Measurements from ENCODE around the gene NSMCE3. TPM values are rescaled to one million over a fixed set of nuclear protein-coding genes. Genes with fewer than 3 reads are reported as not detected.

The NSMCE3 gene
- 10 to 100 TPM; 10.7 to 12.2 (median 11.3) TPM for total RNA-seq (2021; fragmentation: NEBNext Ultra II Directional; extraction: Animal tissue kit (Norgen Biotek cat#: 25700))
- long read RNA-seq, full-length matches to known transcripts: 7 of 7 reads
- long read RNA-seq, partial matches to known transcripts: 0 of 7 reads
- long read RNA-seq, other reads (novel, unspliced or antisense): 0 of 7 reads

- peak within 1 kb of the TSS; percentile 99 for H3K4me3 Mint-ChIP-seq
- peak within 1 kb of the TSS; percentile 95 for H3K27ac Mint-ChIP-seq
- H3K27me3 Mint-ChIP-seq (ENCODE audit: insufficient read depth): no peaks in the 10 kb centered on the region; the same call in 1 of the 2 replicates
- peaks cover 65% of the 10 kb centered on the region for H3K4me1 Mint-ChIP-seq (ENCODE audit: low read depth)
- peak; percentile 81 for DNase-seq
- H3K9me3 Mint-ChIP-seq: no peaks in the 10 kb centered on the region
- H3K36me3 Mint-ChIP-seq (ENCODE audit: low read depth): peaks cover 9% of the 10 kb centered on the region
- no peak for TF ChIP-seq CTCF (IDR thresholded peaks at IDR 0.05)
Measured at GRCh38 chr15:29269485-29270168, at the start of gene NSMCE3. Gene NSMCE3 (minus strand): TSS chr15:29269822. CDS start chr15:29269705, 117 bp downstream.

- Mint-ChIP-seq H3K36me3 (ENCODE audit: low read depth) (no peaks in the 10 kb centered on the region), H3K27ac (no peak overlapping the region), H3K9me3 (0 out of 2 replicates have a peak, but pooled peaks cover 4% of the 10 kb centered on the region), H3K27me3 (ENCODE audit: insufficient read depth) (no peaks in the 10 kb centered on the region; the same call in 1 of the 2 replicates), H3K4me3 (no peak overlapping the region), H3K4me1 (ENCODE audit: low read depth) (peaks cover 16% of the 10 kb centered on the region)
- DNase-seq: no peak
- TF ChIP-seq CTCF (IDR thresholded peaks at IDR 0.05): no peak
Measured at GRCh38 chr15:29316422-29316821, 46.8 kb upstream of the NSMCE3 start.

DNA sequence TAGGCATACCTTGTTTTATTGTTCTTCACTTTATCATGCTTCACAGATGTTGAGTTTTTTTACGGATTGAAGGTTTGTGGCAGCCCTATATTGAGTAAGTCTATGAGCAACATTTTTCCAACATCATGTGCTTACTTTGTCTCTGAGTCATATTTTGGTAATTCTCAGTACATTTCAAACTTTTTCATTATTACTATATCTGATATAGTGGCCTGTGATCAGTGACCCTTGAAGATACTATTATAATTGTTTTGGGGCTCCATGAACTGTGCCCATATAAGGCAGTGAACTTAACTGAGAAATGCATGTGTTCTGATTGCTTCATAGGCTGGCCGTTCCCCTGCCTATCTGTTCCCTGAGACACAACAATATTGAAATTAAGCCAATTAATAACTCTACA lies 42.8 kb upstream of the NSMCE3 start:
- Mint-ChIP-seq H3K27me3 (ENCODE audit: insufficient read depth) (no peaks in the 10 kb centered on the region; the same call in 1 of the 2 replicates), H3K4me1 (ENCODE audit: low read depth) (peaks cover 26% of the 10 kb centered on the region), H3K27ac (no peak overlapping the region), H3K4me3 (no peak overlapping the region), H3K9me3 (no peaks in the 10 kb centered on the region), H3K36me3 (ENCODE audit: low read depth) (no peaks in the 10 kb centered on the region)
- TF ChIP-seq CTCF (IDR thresholded peaks at IDR 0.05): no peak
- DNase-seq: peak; percentile 51

- Mint-ChIP-seq H3K9me3 (no peaks in the 10 kb centered on the region), H3K27me3 (ENCODE audit: insufficient read depth) (no peaks in the 10 kb centered on the region; the same call in 1 of the 2 replicates), H3K27ac (peak overlapping the region; percentile 58; the same call in 1 of the 2 replicates), H3K36me3 (ENCODE audit: low read depth) (no peaks in the 10 kb centered on the region), H3K4me1 (ENCODE audit: low read depth) (peaks cover 26% of the 10 kb centered on the region), H3K4me3 (no peak overlapping the region; the same call in 1 of the 2 replicates)
- no peak for DNase-seq
- no peak for TF ChIP-seq CTCF (IDR thresholded peaks at IDR 0.05)
Measured at GRCh38 chr15:29311696-29312095, 42.1 kb upstream of the NSMCE3 start.

- H3K27ac Mint-ChIP-seq: no peak overlapping the region
- H3K36me3 Mint-ChIP-seq (ENCODE audit: low read depth): no peaks in the 10 kb centered on the region
- TF ChIP-seq CTCF (IDR thresholded peaks at IDR 0.05): no peak
- H3K27me3 Mint-ChIP-seq (ENCODE audit: insufficient read depth): peaks cover 12% of the 10 kb centered on the region
- DNase-seq: no peak
- peaks cover 26% of the 10 kb centered on the region for H3K4me1 Mint-ChIP-seq (ENCODE audit: low read depth)
- no peaks in the 10 kb centered on the region for H3K9me3 Mint-ChIP-seq
- no peak overlapping the region for H3K4me3 Mint-ChIP-seq
Measured at GRCh38 chr15:29309139-29309538, 39.5 kb upstream of the NSMCE3 start.

Measured in HFFc6 (cell line).